CD8-positive, alpha-beta memory T cell (primary cell): ENCODE measurements around the gene XAGE1A. TPM values are rescaled to one million over a fixed set of nuclear protein-coding genes. Genes with fewer than 3 reads are reported as not detected.
"Not testable (repeated sequence)": the region's sequence is repeated elsewhere in the genome, so short reads cannot be mapped to it uniquely, and the experiment has no call there.

ENCODE experiments used
- CTCF ChIA-PET: fragments of 350-600 bp; sonication (Branson Sonifier 250); formaldehyde crosslinking; loops from one replicate; lab custom pipeline; 2021; ENCODE audit warnings: antibody characterized with exemption; lab: Charles Lee
- POLR2A ChIA-PET: fragments of 350-600 bp; sonication (Branson Sonifier 250); formaldehyde crosslinking; loops from one replicate; lab custom pipeline; 2021; ENCODE audit warnings: antibody characterized with exemption; lab: Charles Lee
- DNase-seq, 5 donors: peaks; one replicate each; pipeline versions ENCODE4 v3.0.0 to v3.0.0-alpha.2; 2020 to 2022; ENCODE audit warnings: mixed read lengths in 1 of 5
- H3K27ac ChIP-seq: one replicate; pipeline ENCODE4 v1.7.0; 2013; ENCODE audit warnings: low read depth, mild to moderate bottlenecking, low read length, moderate library complexity
- H3K27me3 ChIP-seq: 2 replicates; pipeline ENCODE4 v1.7.0; 2013; ENCODE audit warnings: low read length, mild to moderate bottlenecking; ENCODE audit not compliant: insufficient read depth, poor library complexity, severe bottlenecking
- H3K36me3 ChIP-seq: 2 replicates; pipeline ENCODE4 v1.7.0; 2013; ENCODE audit warnings: mild to moderate bottlenecking, low read length, moderate library complexity; ENCODE audit not compliant: insufficient read depth
- H3K4me1 ChIP-seq: 2 replicates; pipeline ENCODE4 v1.7.0; 2013; ENCODE audit warnings: mild to moderate bottlenecking, low read length, moderate library complexity; ENCODE audit not compliant: insufficient read depth
- H3K4me3 ChIP-seq: 2 replicates; pipeline ENCODE4 v1.7.0; 2013; ENCODE audit warnings: mild to moderate bottlenecking, low read length
- H3K9me3 ChIP-seq: 2 replicates; pipeline ENCODE4 v1.7.0; 2013; ENCODE audit warnings: mild to moderate bottlenecking, low read length
- H3K27ac Mint-ChIP-seq, 8 donors: one replicate each; pipeline ENCODE4 v1.8.0; 2020 to 2021; ENCODE audit warnings: mixed read lengths in 8 of 8, mild to moderate bottlenecking in 6 of 8, inconsistent platforms in 3 of 8, moderate library complexity in 3 of 8
- H3K27me3 Mint-ChIP-seq, 2 donors: one replicate each; pipeline ENCODE4 v1.8.0; 2020 to 2021; ENCODE audit warnings: mixed read lengths in 2 of 2, mild to moderate bottlenecking in 1 of 2, moderate library complexity in 1 of 2
- H3K36me3 Mint-ChIP-seq, 3 donors: one replicate each; pipeline ENCODE4 v1.8.0; 2020 to 2021; ENCODE audit warnings: mixed read lengths in 3 of 3, inconsistent platforms in 1 of 3, mild to moderate bottlenecking in 1 of 3
- H3K4me1 Mint-ChIP-seq, 3 donors: one replicate each; pipeline ENCODE4 v1.8.0; 2020 to 2021; ENCODE audit warnings: mixed read lengths in 3 of 3, inconsistent platforms in 1 of 3, mild to moderate bottlenecking in 1 of 3
- H3K4me3 Mint-ChIP-seq, 7 donors: one replicate each; pipeline ENCODE4 v1.8.0; 2020 to 2021; ENCODE audit warnings: mixed read lengths in 7 of 7, mild to moderate bottlenecking in 6 of 7, moderate library complexity in 4 of 7, inconsistent platforms in 2 of 7
- H3K9me3 Mint-ChIP-seq, 5 donors: one replicate each; pipeline ENCODE4 v1.8.0; 2020 to 2022; ENCODE audit warnings: mixed read lengths in 5 of 5, mild to moderate bottlenecking in 3 of 5, moderate library complexity in 2 of 5, inconsistent platforms in 1 of 5
- polyA plus RNA-seq: library from polyadenylated mRNA; unstranded; fragments of 300-500 nt; fragmentation: Illumina TruSeq; gene quantifications from one replicate; pipeline ENCODE4 v1.2.3, GENCODE V29; 2021
- total RNA-seq, 2 experiments: library from RNA; stranded (reverse); gene quantifications; one replicate each; pipeline ENCODE4 v1.2.3, GENCODE V29; 2021

The XAGE1A gene
- total and polyA plus RNA-seq, 3 experiments from 2014 or later: not detected

DNA sequence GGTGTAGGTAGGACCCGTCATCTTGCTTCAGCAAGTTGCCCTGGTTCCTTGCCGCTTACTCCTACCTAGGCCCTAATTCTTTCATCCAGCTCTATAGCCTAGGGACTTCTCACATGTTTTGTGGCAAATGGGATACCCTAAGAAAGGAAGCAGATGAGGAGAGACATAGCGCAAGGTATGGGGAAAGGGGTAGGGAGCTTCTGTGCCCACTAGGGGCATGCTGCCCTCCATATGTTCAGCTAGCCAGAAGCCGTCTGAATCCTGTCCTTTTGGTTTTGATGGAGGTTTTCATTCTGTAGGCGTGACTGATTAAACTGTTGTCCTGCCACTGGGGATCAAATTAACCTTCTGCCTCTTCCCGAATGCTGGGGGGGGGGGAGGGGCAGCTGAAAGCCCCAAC lies 15.5 kb downstream of the XAGE1A start:
- H3K4me3 Mint-ChIP-seq, DNase-seq, H3K9me3 ChIP-seq, H3K9me3 Mint-ChIP-seq, H3K4me3 ChIP-seq, H3K36me3 Mint-ChIP-seq, H3K27ac ChIP-seq, POLR2A ChIA-PET, H3K4me1 ChIP-seq, CTCF ChIA-PET, H3K27ac Mint-ChIP-seq, H3K36me3 ChIP-seq, H3K27me3 ChIP-seq, H3K27me3 Mint-ChIP-seq, H3K4me1 Mint-ChIP-seq: not testable (repeated sequence)

DNA sequence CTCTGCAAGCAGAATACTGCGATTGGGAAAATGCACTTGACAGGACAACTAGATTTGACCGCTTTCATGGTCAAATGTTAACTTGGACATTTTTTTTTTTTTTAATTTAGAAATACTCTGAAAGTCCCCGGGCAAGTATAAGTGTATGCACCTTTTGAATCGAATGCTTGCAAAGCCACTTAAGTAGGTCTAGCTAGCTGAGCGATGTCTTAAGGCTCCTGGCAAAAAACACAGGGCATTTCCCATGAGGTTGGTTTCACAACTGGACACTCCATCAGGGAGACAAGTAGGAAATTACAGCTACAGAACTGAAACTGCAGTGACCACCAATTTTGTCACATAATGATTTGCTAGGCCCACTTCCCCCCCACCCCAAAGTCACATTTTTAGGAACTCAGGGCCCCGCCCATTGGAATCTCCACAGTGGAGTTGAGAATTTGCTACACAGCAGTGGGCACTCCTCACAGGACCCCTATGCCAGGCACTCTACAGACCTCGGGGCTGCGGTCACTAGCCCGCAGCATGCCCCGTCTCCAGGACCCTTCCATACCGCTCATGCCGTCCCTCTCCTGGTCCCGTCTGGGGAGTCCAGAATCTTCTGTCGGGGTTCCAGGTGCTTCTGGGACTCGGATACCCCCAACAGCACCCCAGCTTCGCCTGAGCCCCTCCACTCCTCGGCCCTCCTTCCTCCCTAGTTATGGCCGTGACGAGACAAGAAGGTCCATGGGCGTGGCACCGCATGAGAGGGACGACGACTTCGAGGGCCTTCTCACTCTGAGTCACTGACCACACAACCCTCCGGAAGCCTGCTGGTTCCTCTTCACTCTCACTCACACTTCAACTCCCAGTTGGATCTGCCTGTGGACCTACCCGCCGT lies 20.7 kb downstream of the XAGE1A start:
- H3K36me3 ChIP-seq, H3K4me1 ChIP-seq, H3K9me3 Mint-ChIP-seq, CTCF ChIA-PET, H3K27ac Mint-ChIP-seq, H3K4me3 Mint-ChIP-seq, H3K4me1 Mint-ChIP-seq, H3K27ac ChIP-seq, DNase-seq, POLR2A ChIA-PET, H3K27me3 ChIP-seq, H3K36me3 Mint-ChIP-seq, H3K4me3 ChIP-seq, H3K9me3 ChIP-seq, H3K27me3 Mint-ChIP-seq: not testable (repeated sequence)

DNA sequence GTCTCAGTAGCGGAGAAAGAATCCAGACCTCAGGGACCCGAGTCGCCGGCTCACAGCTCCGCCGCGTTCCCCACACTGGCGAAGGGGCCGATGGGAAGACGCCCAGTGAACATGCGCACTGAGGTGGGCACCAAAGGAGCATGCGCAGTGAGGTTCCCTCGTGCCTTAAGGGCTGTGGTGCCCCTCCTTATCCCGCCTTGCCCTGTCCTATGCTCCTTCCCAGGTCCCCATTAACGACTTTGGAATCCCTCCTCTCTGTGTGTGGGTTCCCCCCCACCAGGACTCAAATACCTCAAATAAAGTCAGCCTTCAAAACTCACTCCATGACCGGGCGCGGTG lies 21.3 kb downstream of the XAGE1A start, which contains the start of gene XAGE1B:
XAGE1B (minus strand) TSS at position 77 of the 339 bp plus-strand sequence. CDS start 1,536 bp downstream, outside the sequence.
- H3K27ac Mint-ChIP-seq, H3K4me3 Mint-ChIP-seq, H3K4me1 Mint-ChIP-seq, DNase-seq, H3K4me3 ChIP-seq, H3K9me3 ChIP-seq, H3K27me3 Mint-ChIP-seq, H3K4me1 ChIP-seq, H3K27ac ChIP-seq, H3K9me3 Mint-ChIP-seq, POLR2A ChIA-PET, H3K36me3 Mint-ChIP-seq, CTCF ChIA-PET, H3K27me3 ChIP-seq, H3K36me3 ChIP-seq: not testable (repeated sequence)

DNA sequence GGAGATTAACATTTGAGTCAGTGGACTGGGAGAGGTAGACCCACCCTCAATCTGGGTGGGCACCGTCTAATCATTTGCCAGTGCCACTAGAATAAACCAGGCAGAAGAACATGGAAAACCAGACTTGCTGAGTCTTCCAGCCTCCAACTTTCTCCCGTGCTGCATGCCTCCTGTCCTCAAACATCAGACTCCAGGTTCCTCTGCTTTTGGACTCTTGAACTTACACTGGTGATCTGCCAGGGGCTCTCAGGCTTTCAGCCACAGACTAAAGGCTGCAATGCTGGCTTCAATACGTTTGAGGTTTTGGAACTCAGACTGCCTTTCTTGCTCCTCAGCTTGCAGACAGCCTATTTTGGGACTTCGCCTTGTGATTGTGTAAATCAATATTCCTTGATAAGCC lies 45.4 kb downstream of the XAGE1A start:
- DNase-seq, H3K27ac ChIP-seq, H3K4me1 ChIP-seq, H3K27me3 ChIP-seq, H3K4me1 Mint-ChIP-seq, H3K36me3 Mint-ChIP-seq, CTCF ChIA-PET, H3K9me3 ChIP-seq, H3K27ac Mint-ChIP-seq, H3K27me3 Mint-ChIP-seq, POLR2A ChIA-PET, H3K36me3 ChIP-seq, H3K4me3 Mint-ChIP-seq, H3K4me3 ChIP-seq, H3K9me3 Mint-ChIP-seq: not testable (repeated sequence)

DNA sequence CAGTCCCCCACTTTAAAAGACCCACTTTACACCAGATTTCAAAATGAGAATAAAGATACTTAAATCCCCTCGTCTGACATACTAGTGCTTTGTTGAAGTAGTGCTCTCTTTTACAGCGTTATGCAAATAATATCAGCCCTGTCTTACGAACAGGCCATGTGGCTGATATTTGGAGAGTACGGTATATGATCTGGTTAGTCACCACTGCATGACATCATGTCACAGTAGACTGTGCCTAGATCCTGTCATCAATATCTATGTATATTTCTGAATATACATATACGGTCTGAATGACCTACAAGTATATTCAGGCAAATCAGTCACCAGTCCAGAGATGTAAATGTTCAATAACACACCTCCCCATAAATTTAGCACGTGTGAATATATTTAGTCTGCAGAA lies 46.7 kb downstream of the XAGE1A start:
- Histone ChIP-seq H3K27ac (no peak overlapping the region), H3K36me3 (no peaks in the 10 kb centered on the region), H3K4me1 (no peaks in the 10 kb centered on the region), H3K4me3 (no peak overlapping the region), H3K9me3 (no peaks in the 10 kb centered on the region), H3K27me3 (no peaks in the 10 kb centered on the region)
- peaks cover 4 to 8% of the 10 kb centered on the region in 2 donors for H3K27me3 Mint-ChIP-seq
- H3K4me3 Mint-ChIP-seq: no peak overlapping the region
- no peak for DNase-seq
- no peaks in the 10 kb centered on the region for H3K4me1 Mint-ChIP-seq
- CTCF ChIA-PET: no interaction called here
- H3K27ac Mint-ChIP-seq: no peak overlapping the region
- H3K9me3 Mint-ChIP-seq: no peaks in the 10 kb centered on the region
- POLR2A ChIA-PET: no interaction called here
- no peaks in the 10 kb centered on the region for H3K36me3 Mint-ChIP-seq

DNA sequence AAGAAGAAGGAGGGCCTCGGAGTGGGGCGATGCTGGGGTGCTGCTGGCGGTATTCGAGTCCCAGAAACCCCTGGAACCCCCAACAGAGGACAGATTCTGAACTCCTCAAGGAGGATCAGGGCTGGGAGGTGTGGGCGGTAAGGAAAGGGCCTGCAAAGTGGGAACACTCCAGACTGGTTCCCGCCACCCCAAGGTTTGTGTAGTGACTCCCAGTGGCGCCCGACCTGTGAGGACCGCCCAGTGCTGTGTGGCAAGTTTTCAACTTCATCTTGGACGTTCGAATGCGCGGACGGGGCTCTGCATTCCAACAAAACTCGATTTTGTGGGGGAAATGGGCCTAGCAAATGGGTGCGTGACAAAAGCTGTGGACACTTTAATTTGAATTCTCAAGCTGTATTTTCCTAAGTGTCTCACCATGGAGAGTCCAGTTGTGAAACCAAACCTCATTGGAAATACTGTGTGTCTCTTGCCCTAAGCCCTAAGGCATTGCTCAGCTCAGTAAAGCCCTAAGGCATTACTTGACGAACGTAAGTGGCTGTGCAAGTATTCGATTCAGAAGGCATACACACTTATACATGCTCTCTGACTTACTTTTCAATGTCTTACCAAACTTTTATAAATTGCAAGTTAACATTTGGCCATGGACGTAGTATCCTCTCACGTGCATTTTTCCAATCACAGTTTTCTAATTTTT lies 48.7 kb downstream of the XAGE1A start:
- H3K27me3 Mint-ChIP-seq: peaks cover 4 to 9% of the 10 kb centered on the region in 2 donors
- no peak for DNase-seq

DNA sequence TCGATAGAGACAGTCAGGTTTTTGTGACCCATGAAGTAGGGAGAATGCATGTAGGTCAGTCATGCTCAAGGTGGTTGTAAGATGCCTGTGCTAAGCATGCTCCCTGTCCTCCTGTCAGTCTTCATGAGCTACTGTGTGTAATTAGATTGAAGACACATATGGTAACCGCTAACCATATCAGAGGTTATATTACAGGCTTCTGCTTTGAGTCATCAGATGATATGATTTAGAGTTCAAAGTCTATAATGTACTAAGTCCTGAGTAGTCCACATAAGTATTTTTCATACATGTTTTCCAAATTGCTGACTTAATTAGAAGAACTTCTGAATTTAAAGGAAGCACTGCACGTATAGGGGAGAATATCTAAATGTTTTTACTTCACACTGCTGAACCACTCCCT lies 53.2 kb downstream of the XAGE1A start:
- H3K27me3 ChIP-seq, POLR2A ChIA-PET, H3K4me3 ChIP-seq, H3K4me1 Mint-ChIP-seq, H3K9me3 ChIP-seq, H3K9me3 Mint-ChIP-seq, H3K36me3 Mint-ChIP-seq, H3K4me1 ChIP-seq, CTCF ChIA-PET, DNase-seq, H3K36me3 ChIP-seq, H3K4me3 Mint-ChIP-seq, H3K27ac Mint-ChIP-seq, H3K27me3 Mint-ChIP-seq, H3K27ac ChIP-seq: not testable (repeated sequence)

More for the DNA sequence above, 48.7 kb downstream of the XAGE1A start:
- H3K36me3 ChIP-seq: no peaks in the 10 kb centered on the region
- no peak overlapping the region for H3K27ac ChIP-seq
- no peaks in the 10 kb centered on the region for H3K36me3 Mint-ChIP-seq
- no peaks in the 10 kb centered on the region for H3K4me1 ChIP-seq
- ChIA-PET CTCF (no interaction called here), POLR2A (no interaction called here)
- H3K4me3 Mint-ChIP-seq: no peak overlapping the region
- H3K4me1 Mint-ChIP-seq: no peaks in the 10 kb centered on the region
- H3K9me3 ChIP-seq: no peaks in the 10 kb centered on the region
- H3K9me3 Mint-ChIP-seq: no peaks in the 10 kb centered on the region
- H3K27ac Mint-ChIP-seq: no peak overlapping the region
- H3K4me3 ChIP-seq: no peak overlapping the region
- H3K27me3 ChIP-seq: no peaks in the 10 kb centered on the region
